ENCODE data around the gene CDC37.
A peak's percentile ranks its signal among the peaks of the same experiment; 100 is the strongest.
"Not testable (repeated sequence)": the region's sequence is repeated elsewhere in the genome, so short reads cannot be mapped to it uniquely, and the experiment has no call there.

CDC37 gene

DNA sequence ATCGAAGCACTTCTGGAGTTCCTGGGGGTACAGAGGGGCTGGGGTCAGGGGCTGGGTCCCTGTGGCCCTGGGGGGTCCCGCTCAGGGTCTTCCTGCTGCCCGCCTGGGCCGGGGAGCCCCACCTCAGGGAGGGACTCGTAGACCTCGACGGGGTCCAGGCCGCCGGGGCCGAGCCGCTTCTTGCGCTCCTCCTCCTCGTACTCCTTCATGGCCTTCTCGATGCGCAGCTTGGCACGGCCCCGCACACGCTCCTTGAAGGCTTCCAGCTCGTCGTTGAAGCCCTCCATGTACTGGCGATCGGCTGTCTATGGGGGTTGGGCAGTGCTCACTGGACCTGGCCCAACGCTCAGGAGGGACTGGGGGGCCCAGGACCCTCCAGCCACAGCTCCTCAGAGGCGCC, 10.2 kb downstream of the CDC37 start:
- no peak for DNase-seq

DNA sequence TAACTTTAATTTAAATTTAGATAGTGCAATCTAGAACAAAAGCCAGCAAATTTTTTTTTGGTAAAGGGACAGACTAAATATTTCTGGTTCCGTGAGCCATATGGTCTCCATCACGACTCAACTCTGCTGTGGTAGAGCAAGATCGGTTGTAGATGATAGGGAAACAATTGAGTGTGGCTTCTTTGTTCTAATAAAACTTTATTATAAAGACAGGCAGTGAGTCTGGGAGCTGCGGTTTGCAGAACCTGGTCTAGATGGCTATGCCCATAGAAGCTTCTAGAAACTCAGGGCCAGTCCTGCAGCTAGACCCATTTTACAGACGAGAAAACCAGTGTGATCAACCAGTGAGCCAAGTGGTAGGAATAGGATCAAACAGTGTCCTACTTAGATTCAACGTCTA, 11.2 kb downstream of the CDC37 start:
- no peak for DNase-seq

DNA sequence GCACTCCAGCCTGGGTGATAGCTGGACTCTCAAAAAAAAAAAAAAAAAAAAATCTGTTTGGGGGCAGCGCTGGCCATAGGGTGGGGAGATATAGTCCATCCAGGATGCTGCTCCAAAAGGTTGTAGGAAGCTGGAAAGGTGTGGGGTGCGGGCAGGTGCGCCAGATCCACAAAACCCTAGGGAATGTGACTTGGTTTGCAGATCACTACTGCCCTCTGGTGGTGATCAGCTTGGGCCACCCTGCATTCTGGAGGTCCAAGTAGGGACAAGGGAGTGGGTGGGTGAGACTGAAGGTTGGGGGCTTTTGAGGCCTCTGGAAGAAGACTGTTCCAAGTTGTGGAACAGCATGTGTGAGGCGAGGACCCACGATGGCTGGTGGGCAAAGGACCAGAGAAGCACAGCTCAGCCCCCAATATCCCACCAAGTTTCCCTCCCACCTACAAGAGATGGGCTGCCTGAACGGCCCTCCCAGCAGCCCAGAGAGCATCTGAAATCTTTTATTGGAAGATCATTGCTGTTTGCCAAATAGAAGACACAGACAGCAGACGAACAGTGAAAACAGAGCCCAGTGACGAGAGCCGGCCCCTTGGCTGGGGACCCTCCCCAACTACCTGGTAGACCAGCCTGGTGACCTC, 12.6 kb downstream of the CDC37 start:
- peak; percentile 71 to 73 for DNase-seq

DNA sequence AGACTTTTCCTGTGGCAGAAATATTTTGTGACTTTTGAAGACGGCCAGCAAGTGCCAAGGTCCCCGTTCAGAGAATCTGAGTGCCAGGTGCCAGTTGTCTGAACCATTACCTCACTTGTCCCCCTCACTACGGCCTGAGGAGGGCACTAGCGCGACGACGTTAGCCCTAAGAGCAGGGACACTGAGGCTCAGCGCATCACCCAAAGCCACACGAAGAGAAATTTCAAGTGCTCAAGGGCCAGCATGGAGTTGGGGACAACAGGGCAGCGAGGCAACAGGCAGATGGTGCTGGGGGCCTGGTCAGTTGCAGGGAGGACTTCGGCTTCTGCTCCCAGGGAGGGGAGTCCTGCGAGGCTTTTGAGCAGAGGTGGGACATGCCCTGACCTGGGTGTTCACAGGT, 13.5 kb downstream of the CDC37 start:
- peak; percentile 33 to 40 for DNase-seq

DNA sequence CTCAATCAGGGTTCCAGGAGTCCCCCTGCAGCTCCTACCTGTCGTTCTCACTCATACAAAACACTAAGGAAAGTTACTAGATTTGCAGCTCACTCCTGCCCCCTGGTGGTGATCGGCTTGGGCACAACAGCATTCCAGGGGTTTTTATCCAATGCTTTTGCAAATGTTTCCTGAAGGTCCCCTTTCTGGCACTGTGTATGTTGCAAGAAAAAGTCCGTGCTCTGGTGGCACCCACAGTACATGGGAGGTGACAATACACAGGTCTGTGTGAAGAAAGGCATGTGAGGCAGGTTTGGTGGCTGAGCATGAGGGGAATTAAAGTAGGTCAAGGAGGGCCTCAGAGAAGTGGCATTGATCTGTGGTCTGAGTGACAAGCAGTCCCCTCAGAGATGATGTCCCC, 14.4 kb downstream of the CDC37 start:
- DNase-seq: peak; percentile 89 to 93

DNA sequence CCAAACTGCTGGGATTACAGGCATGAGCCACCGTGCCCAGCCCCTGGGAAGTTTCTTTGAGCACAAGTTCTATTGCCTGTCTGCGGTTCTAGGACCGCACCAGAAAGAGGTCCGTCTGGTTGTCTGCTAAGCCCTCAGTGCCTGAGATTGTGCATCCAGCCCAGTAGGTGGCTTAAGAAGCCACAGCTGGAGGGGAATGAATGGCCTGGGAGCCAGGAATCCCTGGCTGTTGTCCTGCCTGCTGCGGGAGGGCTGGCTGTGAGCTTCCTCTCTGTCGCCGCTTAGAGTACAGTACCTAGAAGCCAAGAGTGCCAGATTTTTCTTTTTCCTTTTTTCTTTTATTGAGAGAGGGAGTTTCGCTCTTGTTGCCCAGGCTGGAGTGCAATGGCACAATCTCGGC, 18.8 kb downstream of the CDC37 start:
- DNase-seq: no peak

DNA sequence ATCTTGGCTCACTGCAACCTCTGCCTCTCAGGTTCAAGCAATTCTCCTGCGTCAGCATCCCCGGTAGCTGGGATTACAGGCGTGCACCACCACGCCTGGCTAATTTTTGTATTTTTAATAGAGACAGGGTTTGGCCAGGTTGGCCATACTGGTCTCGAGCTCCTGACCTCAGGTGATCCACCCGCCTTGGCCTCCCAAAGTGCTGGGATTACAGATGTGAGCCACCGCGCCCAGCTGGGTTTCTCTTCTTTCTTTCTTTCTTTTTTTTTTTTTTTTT, 20.2 kb downstream of the CDC37 start:
- not testable (repeated sequence) for DNase-seq

DNA sequence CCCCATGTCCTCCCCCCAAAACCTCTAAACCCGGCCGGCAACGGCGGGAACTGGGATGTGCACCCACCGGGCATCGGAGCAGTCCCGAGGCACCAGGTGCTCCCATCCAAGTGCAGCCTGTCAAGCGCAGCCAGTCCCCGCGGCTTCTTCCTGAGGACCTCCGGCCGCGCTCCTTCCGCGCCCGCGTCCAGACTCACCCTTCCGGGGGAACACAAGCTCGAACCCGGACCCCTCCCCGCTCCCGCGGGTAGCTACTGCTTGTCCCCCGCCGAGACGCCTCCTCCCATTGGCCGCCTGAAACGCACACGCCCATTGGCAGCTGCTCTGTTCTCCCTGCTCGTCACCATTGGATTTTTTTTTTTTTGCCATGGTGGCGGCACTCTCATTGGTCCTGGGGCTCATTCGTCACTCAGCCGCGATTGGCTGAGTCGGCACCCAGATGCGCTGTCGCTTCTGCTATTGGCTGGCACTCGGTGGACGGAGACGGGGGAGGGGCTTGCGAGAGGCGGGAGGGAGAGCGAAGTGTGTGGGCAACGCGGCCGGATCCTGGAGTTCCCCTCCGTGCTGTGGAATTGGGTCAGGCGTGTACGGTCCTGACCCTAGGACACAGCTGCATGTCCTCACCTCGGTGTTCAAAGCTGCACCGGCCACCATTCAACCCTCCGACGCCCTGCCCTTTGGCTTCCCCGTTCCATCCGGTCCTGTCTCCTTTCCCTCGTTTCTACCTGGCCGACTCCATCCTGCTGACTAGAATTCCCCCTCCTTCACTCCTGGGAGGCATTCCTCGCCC, 22.8 kb downstream of the CDC37 start, which contains the start of gene TYK2:
TSS of gene TYK2 (minus strand) at position 260 of the 790 bp plus-strand sequence. CDS start 2,166 bp downstream, outside the sequence.
- peak; percentile 97 to 98 for DNase-seq

DNA sequence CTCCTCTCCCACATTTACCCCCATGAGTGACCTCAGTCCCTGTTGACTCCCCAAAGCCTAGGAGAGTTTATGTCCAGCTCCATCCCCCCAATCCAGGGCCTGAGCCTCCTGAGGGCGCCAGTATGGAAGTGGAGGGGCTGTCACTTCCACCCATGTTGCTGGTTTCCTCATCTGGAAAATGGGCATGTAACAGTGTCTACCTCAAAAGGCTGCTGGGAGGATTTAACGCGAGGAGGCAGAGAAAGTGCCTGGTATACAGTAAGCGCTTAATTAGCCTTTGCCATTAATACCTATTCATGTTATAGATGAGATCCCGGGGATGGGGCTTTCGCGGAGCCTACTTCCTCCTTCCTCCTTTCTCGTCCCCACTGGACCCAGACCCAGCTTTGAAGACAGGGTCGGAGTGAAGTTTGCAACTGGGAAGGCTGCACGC, 23.4 kb downstream of the CDC37 start:
- DNase-seq: no peak

DNA sequence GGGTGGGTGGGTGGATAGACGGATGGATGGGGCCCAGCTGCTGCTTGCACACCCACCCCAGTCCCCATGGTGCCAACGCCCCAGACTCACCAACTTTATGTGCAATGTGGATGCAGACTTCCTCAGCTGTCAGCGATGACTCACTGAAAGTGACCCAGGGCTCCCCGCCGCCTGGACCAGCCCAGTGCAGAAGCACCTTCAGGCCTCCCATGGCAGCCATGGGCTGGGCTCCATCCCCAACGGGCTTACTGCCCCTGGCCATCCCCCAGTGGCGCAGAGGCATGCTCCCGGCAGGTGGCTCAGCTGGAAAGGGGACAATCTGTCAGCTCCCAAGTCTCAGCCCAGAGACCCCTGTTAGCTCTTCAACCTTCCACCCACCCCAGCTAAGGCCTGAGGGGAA, 25.2 kb downstream of the CDC37 start:
- DNase-seq: no peak

DNA sequence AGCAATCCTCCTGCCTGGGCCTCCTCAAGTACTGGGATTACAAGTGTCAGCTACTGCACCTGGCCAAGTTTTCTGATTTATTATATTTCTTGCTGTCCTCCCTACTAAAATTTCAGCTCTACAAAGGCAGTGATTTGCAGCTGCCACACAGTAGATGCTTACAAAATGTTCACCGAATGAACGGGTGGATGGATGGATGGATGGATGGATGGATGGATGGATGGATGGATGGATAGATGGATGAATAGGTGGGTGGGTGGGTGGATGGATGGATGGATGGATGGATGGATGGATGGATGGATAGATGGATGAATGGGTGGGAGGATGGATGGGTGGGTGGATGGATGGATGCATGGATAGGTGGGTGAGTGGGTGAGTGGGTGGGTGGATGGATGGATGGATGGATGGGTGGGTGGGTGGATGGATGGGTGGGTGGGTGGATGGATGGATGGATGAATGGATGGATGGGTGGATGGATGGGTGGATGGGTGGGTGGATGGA, 26.2 kb downstream of the CDC37 start:
- DNase-seq: not testable (repeated sequence)

DNA sequence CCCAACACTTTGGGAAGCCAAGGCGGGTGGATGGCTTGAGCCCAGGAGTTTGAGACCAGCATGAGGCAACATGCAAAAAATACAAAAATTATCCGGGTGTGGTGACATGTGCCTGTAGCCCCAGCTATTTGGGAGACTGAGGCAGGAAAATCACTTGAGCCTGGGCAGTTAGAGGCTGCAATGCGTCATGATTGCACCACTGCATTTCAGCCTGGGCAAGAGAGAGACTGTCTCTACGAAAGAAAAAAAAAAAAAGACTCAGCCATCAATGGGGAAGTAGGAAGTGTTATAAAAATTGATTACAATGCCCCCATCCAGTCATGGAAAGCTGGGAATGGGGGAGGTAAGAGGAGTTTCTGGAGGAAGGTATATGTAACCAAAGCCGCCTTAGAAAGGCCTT, 28.4 kb downstream of the CDC37 start:
- DNase-seq: no peak

DNA sequence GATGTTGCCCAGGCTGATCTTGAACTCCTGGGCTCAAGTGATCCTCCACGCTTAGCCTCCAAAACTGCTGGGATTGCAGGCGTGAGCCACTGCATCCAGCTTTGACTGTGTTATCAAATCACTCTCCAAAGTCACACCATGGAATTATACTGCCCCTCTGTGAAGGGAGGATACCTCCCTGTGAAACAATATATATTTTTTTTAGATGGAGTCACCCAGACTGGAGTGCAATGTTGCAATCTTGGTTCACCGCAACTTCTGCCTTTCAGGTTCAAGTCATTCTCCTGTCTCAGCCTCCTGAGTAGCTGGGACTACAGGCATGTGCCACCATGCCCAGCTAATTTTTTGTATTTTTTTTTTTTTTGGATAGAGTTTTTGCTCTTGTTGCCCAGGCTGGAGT, 30.7 kb downstream of the CDC37 start:
- no peak for DNase-seq

DNA sequence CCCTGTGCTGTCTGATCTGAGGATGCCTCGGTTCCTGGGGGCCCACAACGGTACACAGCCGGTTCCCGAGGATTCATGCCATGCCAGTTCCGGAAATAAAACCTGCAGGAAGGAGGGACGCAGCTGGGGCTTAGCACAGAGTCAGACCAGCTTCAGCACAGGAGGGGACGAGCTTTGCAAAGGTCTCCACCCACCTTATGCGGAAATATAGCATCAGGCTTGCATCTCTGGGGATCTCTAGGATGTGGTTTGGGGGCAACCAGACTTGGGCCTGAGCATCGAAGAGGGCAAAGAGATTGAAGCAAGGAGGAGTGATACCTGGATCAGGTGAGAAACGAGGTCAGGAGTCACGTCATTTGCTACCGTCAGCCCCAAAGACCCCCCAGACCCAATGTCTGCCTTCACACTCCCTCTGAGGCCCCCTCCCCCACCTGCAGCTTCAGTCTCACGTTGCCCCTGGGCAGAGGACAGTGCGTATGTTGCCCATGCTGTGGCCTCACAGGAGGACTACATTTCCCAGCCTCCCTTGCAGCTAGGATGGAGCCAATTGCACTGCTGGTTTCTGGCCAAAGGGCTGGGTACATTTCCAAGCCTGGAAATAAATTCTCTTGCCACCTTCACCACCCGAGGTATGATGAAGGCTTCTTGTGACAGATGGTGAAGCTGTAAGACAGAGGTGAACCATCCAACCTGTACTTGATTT, 35.1 kb downstream of the CDC37 start:
- no peak for DNase-seq

DNA sequence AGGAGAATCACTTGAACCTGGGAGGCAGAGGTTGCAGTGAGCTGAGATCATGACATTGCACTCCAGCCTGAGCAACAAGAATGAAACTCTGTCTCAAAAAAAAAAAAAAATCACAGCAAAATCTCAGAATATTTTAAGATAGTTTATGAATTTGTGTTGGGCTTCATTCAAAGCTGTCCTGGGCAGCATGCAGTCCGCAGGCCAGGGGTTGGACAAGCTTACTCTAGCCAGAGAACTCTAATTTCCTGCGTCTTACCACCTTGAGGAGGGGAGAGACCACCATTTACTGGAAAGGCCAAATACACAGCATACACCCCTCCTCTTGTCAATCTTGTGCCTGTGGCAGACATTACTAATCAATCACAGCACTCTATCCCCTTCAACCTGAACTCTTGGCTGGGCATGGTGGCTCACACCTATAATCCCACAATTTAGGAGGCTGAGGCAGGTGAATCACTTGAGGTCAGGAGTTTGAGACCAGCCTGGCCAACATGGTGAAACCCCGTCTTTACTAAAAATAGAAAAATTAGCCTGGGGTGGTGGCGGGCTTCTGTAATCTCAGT, 36.3 kb downstream of the CDC37 start:
- DNase-seq: not testable (repeated sequence)

DNA sequence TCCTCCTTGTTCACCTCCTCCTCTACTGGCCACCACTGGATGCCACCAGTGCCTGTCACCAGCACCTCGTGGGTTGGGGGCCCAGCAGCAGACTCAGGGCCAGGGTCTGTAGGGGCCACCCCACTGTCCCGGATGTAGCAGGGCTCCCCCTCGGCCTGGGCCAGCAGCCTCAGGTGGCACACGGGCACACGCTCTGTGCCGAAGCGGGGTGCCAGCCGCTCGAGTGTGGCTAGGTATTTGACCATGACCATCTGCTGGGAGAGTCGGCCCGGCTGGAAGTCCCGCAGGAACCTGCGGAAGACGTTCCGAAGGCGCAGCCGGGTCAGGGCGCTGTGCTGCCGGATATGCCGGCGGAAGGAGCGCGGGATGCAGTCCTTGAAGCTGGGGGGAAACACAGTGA, 37.8 kb downstream of the CDC37 start:
- no peak for DNase-seq

DNA sequence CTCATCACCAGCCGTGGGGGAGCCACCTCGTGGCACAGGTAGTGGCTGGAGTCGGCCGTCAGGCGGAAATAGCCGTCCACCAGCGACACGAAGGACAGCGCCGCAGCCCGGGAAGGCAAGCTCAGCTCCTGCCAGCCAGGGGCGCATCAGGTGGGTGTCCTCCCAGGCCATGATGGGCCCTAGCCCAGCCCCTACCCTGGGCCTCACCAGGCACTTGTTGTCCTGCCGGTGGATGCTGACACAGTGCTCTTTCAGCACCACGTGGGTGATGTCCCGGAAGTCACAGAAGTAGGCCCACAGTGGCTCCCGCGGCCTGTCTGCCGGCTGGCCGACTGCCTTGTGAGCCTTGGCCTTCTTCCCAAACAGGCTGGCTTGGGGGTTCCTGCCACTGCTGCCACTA, 38.7 kb downstream of the CDC37 start:
- DNase-seq: no peak

DNA sequence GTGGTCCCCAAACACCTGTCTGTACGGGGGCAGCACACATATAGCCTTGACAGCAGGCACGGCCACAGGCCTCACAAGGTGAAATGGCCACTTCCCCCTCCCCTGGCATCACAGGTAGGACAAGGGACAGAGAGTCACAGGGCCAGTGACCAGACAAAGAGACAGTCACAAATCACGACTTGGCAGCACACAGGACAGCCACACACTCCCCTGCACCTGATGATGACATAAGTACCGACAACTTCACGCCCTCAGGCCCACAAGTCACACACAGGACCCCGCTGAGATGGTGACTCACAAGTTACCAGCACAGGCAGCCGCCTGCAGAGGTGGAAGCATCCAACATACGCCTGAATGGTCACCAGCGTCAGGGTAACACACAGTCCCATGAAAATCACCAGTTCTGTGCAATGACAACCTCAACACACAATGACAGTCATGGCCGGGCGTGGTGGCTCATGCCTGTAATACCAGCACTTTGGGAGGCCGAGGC, 39.5 kb downstream of the CDC37 start:
- DNase-seq: no peak

DNA sequence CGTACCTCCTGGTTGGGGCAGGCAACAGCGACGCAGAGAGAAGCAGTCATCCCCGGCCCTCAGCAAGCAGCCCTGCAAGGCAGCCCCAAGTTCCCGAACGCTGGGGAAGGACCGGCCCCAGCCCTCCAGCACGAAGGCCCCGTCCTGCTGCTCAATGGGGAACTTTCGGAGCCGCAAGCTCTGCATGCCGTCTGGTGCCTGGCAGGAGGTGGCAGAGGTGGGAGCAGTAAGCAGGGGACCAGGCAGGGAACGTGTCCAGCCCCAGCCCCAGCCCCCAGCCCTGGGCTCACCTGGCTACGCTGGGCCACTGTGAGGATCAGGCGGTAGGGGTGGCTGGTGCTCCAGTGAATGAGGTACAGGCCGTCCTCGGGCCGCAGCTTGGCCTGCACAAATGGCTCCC, 41.1 kb downstream of the CDC37 start:
- DNase-seq: no peak

DNA sequence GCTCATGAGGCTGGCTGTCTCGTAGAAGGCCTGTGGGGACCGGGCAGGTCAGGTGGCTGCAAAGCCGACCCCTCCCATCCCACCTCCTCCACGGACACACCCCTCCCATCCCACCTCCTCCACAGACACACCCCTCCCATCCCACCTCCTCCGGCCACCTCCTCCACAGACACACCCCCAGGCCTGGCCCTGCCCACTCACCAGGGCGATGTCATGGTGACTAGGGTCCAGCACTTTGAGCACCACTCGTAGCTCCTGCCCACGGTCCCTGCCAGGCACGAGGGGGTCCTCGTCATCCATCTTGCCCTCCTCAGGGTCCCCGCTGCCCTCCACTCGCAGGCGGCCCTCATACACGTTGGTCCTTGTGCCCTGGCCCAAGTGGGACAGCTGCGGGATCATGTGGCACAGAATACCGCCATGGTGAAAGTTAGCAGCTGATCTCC, 41.8 kb downstream of the CDC37 start:
- no peak for DNase-seq

DNA sequence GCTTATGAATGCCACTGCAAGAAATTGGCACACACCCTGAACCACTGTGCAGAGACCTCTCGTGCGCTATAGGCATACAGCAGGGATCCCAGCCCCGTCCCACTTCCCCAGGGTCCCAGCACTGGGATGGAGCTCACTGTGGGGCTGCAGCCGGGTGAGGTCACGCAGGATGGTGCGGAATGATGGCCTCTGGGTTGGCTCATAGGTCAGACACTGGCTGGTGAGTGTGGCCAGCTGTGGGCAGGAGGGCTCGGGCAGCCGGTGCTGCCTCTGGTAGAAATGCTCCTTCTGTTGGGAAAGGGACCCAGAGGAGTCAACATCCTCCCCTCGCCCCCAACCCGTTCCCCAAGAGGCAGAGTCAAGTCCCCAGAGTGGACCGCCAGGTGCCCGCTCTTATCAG, 46.9 kb downstream of the CDC37 start:
- no peak for DNase-seq

DNA sequence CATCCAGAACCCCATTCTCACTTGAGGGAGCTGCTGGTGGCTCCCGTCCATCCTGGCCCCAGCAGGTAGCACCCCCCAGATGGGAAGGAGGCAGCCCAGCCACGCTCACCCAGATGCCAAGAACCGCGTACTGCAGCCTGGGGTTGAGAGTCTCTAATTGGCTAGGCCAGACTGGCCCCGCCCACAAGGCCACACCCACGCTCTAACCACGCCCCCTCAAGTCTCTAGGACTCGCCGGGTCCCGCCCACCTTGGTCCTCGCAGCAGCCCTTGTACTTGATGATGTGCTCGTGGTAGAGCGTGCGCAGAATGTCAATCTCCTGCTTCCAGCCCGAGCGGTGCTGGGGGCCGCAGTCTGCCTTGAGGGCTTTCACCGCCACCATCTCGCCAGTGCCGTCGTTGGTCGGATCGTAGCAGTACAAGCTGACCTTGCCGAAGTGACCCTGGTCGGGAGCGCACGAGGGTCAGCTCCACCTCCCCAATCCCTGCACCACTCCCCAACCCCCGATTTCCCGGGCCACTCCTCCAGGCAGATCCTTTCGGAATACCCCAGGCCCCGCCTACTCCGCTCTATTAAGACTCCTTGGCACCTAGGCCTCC, 49.5 kb downstream of the CDC37 start:
- peak; percentile 59 to 70 for DNase-seq
